ENCODE results near the gene PIGU. TPM values are rescaled to one million over a fixed set of nuclear protein-coding genes. Genes with fewer than 3 reads are reported as not detected.

The PIGU gene
- total and polyA plus RNA-seq, 2 of the 13 experiments (the other 11 are each of a cell fraction or from before 2014, with no cell fraction given) = 45.5 to 231 TPM

DNA sequence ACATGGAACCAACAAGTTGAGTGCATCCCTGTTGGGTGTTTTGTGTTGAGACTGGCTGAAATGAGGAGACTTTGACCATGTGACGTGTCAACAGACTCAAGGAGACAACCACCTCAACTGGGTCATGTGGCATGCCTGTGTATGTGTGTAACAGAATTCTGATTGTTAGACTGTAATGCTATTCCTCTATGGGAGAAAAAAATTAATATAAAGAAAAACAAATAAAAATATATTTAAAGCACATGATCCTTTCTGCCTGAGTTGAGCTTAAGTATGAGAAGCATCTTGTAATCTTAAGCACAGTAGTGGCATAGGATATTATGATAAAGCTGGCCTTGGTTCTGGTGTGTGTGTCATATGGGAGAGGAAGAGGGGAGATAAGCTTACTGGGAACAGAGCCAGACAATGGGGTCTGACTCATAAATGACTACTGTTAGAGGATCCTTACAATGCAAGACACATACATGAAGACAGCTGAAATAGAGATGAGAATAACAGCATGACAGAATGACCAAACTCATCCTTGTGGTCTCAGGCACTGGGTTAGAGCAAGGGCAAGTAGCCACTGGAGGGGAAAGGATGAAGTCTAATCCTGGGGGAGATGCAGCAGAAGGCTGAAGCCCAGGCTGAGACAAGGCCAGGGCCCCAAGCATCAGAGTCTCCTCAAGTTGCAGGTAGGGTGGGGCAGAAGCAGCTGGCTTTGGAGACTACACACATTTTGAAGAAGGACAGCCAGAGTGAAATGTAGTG is 36.5 kb upstream of the PIGU start (continued):
- TF ChIP-seq, protein P1, sequence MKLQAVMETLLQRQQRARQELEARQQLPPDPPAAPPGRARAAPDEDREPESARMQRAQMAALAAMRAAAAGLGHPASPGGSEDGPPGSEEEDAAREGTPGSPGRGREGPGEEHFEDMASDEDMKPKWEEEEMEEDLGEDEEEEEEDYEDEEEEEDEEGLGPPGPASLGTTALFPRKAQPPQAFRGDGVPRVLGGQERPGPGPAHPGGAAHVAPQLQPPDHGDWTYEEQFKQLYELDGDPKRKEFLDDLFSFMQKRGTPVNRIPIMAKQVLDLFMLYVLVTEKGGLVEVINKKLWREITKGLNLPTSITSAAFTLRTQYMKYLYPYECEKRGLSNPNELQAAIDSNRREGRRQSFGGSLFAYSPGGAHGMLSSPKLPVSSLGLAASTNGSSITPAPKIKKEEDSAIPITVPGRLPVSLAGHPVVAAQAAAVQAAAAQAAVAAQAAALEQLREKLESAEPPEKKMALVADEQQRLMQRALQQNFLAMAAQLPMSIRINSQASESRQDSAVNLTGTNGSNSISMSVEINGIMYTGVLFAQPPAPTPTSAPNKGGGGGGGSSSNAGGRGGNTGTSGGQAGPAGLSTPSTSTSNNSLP (IDR thresholded peaks at IDR 0.05; ENCODE audit: low read depth, low read length) = peak; percentile 59
- TF ChIP-seq, protein P2, sequence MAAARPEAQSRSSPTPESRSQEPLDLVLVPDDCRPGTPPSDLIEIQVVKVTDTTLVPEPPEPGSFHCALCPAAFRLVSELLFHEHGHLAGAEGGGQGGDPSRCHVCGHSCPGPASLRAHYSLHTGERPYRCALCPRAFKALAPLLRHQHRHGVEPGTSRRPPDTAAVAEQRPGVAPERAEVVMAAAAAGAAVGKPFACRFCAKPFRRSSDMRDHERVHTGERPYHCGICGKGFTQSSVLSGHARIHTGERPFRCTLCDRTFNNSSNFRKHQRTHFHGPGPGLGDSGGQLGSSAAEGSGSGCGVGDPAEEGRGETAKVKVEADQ (CRISPR knock-in tag; IDR thresholded peaks at IDR 0.05; ENCODE audit: borderline replicate concordance) = 0 out of 2 replicates have a peak, but pooled peaks have one; percentile 5
- TF ChIP-seq, protein P3, sequence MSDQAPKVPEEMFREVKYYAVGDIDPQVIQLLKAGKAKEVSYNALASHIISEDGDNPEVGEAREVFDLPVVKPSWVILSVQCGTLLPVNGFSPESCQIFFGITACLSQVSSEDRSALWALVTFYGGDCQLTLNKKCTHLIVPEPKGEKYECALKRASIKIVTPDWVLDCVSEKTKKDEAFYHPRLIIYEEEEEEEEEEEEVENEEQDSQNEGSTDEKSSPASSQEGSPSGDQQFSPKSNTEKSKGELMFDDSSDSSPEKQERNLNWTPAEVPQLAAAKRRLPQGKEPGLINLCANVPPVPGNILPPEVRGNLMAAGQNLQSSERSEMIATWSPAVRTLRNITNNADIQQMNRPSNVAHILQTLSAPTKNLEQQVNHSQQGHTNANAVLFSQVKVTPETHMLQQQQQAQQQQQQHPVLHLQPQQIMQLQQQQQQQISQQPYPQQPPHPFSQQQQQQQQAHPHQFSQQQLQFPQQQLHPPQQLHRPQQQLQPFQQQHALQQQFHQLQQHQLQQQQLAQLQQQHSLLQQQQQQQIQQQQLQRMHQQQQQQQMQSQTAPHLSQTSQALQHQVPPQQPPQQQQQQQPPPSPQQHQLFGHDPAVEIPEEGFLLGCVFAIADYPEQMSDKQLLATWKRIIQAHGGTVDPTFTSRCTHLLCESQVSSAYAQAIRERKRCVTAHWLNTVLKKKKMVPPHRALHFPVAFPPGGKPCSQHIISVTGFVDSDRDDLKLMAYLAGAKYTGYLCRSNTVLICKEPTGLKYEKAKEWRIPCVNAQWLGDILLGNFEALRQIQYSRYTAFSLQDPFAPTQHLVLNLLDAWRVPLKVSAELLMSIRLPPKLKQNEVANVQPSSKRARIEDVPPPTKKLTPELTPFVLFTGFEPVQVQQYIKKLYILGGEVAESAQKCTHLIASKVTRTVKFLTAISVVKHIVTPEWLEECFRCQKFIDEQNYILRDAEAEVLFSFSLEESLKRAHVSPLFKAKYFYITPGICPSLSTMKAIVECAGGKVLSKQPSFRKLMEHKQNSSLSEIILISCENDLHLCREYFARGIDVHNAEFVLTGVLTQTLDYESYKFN (CRISPR knock-in tag; conservative IDR thresholded peaks at IDR 0.05) = 0 out of 2 replicates have a peak, but pooled peaks have one; percentile 14
- TF ChIP-seq ZNF510 (CRISPR knock-in tag; IDR thresholded peaks at IDR 0.05; ENCODE audit: low read depth) = 0 out of 2 replicates have a peak, but pooled peaks have one; percentile 58
- TF ChIP-seq, protein P4, sequence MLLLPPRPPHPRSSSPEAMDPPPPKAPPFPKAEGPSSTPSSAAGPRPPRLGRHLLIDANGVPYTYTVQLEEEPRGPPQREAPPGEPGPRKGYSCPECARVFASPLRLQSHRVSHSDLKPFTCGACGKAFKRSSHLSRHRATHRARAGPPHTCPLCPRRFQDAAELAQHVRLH (CRISPR knock-in tag; IDR thresholded peaks at IDR 0.05; ENCODE audit: borderline replicate concordance, low read depth) = no peak
- TF ChIP-seq AHR (CRISPR knock-in tag; IDR thresholded peaks at IDR 0.05) = 0 out of 2 replicates have a peak, but pooled peaks have one; percentile 23
- no peak for TF ChIP-seq RXRA (CRISPR knock-in tag; IDR thresholded peaks at IDR 0.05)
- 0 out of 2 replicates have a peak, but pooled peaks have one; percentile 14 for TF ChIP-seq TBX2 (CRISPR knock-in tag; IDR thresholded peaks at IDR 0.05; ENCODE audit: borderline replicate concordance)
- TF ChIP-seq PHF21A (CRISPR knock-in tag; IDR thresholded peaks at IDR 0.05) = peak; percentile 49
- no peak for TF ChIP-seq ZKSCAN8 (CRISPR knock-in tag; IDR thresholded peaks at IDR 0.05; ENCODE audit: borderline replicate concordance)
- 0 out of 2 replicates have a peak, but pooled peaks have one; percentile 52 for TF ChIP-seq DNMT1 (CRISPR knock-in tag; IDR thresholded peaks at IDR 0.05)
- TF ChIP-seq IRX3 (CRISPR knock-in tag; IDR thresholded peaks at IDR 0.05; ENCODE audit: borderline replicate concordance, low read depth) = no peak
- peak; percentile 82; the same call in 1 of the 2 replicates for TF ChIP-seq PAF1 (CRISPR knock-in tag; IDR thresholded peaks at IDR 0.05)
- TF ChIP-seq, protein P5, sequence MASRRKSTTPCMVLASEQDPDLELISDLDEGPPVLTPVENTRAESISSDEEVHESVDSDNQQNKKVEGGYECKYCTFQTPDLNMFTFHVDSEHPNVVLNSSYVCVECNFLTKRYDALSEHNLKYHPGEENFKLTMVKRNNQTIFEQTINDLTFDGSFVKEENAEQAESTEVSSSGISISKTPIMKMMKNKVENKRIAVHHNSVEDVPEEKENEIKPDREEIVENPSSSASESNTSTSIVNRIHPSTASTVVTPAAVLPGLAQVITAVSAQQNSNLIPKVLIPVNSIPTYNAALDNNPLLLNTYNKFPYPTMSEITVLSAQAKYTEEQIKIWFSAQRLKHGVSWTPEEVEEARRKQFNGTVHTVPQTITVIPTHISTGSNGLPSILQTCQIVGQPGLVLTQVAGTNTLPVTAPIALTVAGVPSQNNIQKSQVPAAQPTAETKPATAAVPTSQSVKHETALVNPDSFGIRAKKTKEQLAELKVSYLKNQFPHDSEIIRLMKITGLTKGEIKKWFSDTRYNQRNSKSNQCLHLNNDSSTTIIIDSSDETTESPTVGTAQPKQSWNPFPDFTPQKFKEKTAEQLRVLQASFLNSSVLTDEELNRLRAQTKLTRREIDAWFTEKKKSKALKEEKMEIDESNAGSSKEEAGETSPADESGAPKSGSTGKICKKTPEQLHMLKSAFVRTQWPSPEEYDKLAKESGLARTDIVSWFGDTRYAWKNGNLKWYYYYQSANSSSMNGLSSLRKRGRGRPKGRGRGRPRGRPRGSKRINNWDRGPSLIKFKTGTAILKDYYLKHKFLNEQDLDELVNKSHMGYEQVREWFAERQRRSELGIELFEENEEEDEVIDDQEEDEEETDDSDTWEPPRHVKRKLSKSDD (CRISPR knock-in tag; IDR thresholded peaks at IDR 0.05; ENCODE audit: low read depth) = no peak
- no peak for TF ChIP-seq CREB1 (IDR thresholded peaks at IDR 0.05)
- TF ChIP-seq CREB1 (CRISPR knock-in tag; IDR thresholded peaks at IDR 0.05) = peak; percentile 42; the same call in 1 of the 2 replicates
- TF ChIP-seq ZNF557 (CRISPR knock-in tag; IDR thresholded peaks at IDR 0.05) = no peak
- no peak for TF ChIP-seq ZNF773 (CRISPR knock-in tag; IDR thresholded peaks at IDR 0.05; ENCODE audit: borderline replicate concordance)
